ENCODE data around the gene SPN. TPM values are rescaled to one million over a fixed set of nuclear protein-coding genes. Genes with fewer than 3 reads are reported as not detected.
A peak's percentile ranks its signal among the peaks of the same experiment; 100 is the strongest.

SPN gene
- total and polyA plus RNA-seq, 2 experiments from 2014 or later = 0.03 to 0.05 TPM

DNA sequence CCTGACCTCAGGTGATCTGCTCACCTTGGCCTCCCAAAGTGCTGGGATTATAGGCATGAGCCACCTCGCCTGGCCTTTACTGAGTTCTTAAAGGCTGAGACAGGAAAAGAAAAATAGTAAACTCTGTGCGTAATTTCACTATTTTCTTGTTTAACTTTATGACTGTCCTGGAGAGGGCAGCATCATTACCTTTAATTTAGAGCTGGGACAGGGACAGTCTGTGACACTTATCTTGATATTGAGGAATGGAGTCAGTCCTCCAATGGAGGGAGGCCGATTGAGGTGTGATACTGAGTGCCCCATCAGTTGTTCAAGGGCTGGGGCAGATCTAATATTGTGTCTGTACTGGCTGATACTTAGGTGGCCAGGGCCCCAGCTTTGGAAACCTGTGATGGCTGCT, 21.5 kb upstream of the SPN start:
- Histone ChIP-seq H3K9me2 (replicated peaks; ENCODE audit: insufficient read depth) (no peaks in the 10 kb centered on the region), H4K20me1 (ENCODE audit: insufficient read depth, poor library complexity, severe bottlenecking) (no peaks in the 10 kb centered on the region), H3K36me3 (replicated peaks; ENCODE audit: insufficient read depth, low read depth) (no peaks in the 10 kb centered on the region), H3K4me2 (no peak overlapping the region), H3K4me3 (no peak overlapping the region), H3K4me1 (ENCODE audit: insufficient read depth) (no peaks in the 10 kb centered on the region), H3K27ac (no peak overlapping the region), H3K79me2 (no peaks in the 10 kb centered on the region), H2AFZ (no peak overlapping the region), H3K9me3 (ENCODE audit: low read depth) (no peaks in the 10 kb centered on the region), H3K27me3 (no peaks in the 10 kb centered on the region)
- 74% methylated on average over 3 of the region's 3 CpGs for WGBS (ENCODE audit: low lambda C conversion rate, missing lambda C conversion rate)
- TF ChIP-seq, protein P1, sequence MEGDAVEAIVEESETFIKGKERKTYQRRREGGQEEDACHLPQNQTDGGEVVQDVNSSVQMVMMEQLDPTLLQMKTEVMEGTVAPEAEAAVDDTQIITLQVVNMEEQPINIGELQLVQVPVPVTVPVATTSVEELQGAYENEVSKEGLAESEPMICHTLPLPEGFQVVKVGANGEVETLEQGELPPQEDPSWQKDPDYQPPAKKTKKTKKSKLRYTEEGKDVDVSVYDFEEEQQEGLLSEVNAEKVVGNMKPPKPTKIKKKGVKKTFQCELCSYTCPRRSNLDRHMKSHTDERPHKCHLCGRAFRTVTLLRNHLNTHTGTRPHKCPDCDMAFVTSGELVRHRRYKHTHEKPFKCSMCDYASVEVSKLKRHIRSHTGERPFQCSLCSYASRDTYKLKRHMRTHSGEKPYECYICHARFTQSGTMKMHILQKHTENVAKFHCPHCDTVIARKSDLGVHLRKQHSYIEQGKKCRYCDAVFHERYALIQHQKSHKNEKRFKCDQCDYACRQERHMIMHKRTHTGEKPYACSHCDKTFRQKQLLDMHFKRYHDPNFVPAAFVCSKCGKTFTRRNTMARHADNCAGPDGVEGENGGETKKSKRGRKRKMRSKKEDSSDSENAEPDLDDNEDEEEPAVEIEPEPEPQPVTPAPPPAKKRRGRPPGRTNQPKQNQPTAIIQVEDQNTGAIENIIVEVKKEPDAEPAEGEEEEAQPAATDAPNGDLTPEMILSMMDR (IDR thresholded peaks at IDR 0.05; ENCODE audit: poor library complexity) = peak; percentile 29
- no peak for TF ChIP-seq EZH2 (IDR thresholded peaks at IDR 0.05; ENCODE audit: borderline replicate concordance)
- TF ChIP-seq EZH2phosphoT487 (IDR thresholded peaks at IDR 0.05; ENCODE audit: low read depth, severe bottlenecking, unreplicated experiment) = no peak
- no peak for DNase-seq (ENCODE audit: low spot score)

DNA sequence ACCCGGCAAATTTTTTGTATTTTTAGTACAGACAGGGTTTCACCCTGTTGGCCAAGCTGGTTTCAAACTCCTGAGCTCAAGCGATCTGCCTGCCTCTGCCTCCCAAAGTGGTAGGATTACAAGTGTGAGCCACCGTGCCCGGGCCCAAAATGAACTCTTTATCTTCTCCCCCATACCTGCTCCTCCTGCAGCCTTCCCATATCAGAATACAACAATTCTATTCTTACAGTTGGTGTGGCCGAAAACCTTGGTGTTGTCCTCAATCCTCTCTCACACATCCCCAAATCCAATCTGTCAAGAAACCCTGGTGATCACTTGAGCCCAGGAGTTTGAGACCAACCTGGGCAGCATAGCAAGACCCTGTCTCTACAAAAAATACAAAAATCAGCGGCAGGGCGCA, 19.5 kb upstream of the SPN start:
- TF ChIP-seq, protein P1 (IDR thresholded peaks at IDR 0.05; ENCODE audit: poor library complexity) = no peak
- Histone ChIP-seq H3K27ac (no peak overlapping the region), H3K4me1 (ENCODE audit: insufficient read depth) (no peaks in the 10 kb centered on the region), H2AFZ (no peak overlapping the region), H3K79me2 (no peaks in the 10 kb centered on the region), H3K9me2 (replicated peaks; ENCODE audit: insufficient read depth) (no peaks in the 10 kb centered on the region), H3K27me3 (no peaks in the 10 kb centered on the region), H3K36me3 (replicated peaks; ENCODE audit: insufficient read depth, low read depth) (no peaks in the 10 kb centered on the region), H3K4me3 (no peak overlapping the region), H4K20me1 (ENCODE audit: insufficient read depth, poor library complexity, severe bottlenecking) (no peaks in the 10 kb centered on the region), H3K4me2 (no peak overlapping the region), H3K9me3 (ENCODE audit: low read depth) (no peaks in the 10 kb centered on the region)
- no peak for DNase-seq (ENCODE audit: low spot score)
- 94% methylated on average over 7 of the region's 7 CpGs for WGBS (ENCODE audit: low lambda C conversion rate, missing lambda C conversion rate)

DNA sequence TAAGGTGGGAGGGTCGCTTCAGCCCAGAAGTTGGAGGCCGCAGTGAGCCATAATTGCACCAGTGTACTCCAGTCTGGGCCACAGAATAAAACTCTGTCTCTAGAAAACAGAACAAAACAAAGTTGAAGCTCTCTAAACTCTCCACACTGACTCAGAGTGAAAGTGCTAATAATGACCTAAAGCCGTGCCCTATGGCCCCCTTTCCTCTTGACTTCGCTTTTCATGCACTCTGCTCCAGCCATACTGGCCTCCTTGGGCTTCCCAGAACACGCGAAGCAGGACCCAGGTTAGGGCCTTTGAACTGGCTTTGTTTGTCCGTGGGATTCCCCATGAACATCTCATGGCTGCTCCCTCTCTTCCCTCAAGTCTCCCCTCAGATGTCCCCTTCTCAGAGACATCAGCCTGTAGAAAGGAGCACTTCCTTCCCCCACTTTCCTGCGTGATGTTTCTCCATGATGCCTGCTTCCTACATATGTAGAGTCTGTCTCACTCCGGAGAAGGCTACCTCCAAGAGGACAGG, 18.6 kb upstream of the SPN start:
- 91% methylated on average over 9 of the region's 9 CpGs for WGBS (ENCODE audit: low lambda C conversion rate, missing lambda C conversion rate)
- H3K27me3 ChIP-seq = no peaks in the 10 kb centered on the region

More for the DNA sequence above, 18.6 kb upstream of the SPN start:
- Histone ChIP-seq H2AFZ (no peak overlapping the region), H3K36me3 (replicated peaks; ENCODE audit: insufficient read depth, low read depth) (no peaks in the 10 kb centered on the region), H3K4me3 (no peak overlapping the region), H3K27ac (no peak overlapping the region), H3K4me1 (ENCODE audit: insufficient read depth) (no peaks in the 10 kb centered on the region), H4K20me1 (ENCODE audit: insufficient read depth, poor library complexity, severe bottlenecking) (no peaks in the 10 kb centered on the region), H3K9me2 (replicated peaks; ENCODE audit: insufficient read depth) (no peaks in the 10 kb centered on the region), H3K79me2 (no peaks in the 10 kb centered on the region), H3K9me3 (ENCODE audit: low read depth) (no peaks in the 10 kb centered on the region), H3K4me2 (no peak overlapping the region)
- no peak for DNase-seq (ENCODE audit: low spot score)
- no peak for TF ChIP-seq EZH2phosphoT487 (IDR thresholded peaks at IDR 0.05; ENCODE audit: low read depth, severe bottlenecking, unreplicated experiment)
- TF ChIP-seq, protein P1 (IDR thresholded peaks at IDR 0.05; ENCODE audit: poor library complexity) = no peak
- TF ChIP-seq EZH2 (IDR thresholded peaks at IDR 0.05; ENCODE audit: borderline replicate concordance) = no peak

Data from hepatocyte (in vitro differentiated cells).